NCI-H1694 (cell line): ENCODE measurements around the gene ITPR1.
A peak's percentile ranks its signal among the peaks of the same experiment; 100 is the strongest.

Experiments
- DNase-seq: peaks from one replicate; lab custom pipeline; 2025; lab: John Stamatoyannopoulos, UW

The ITPR1 gene

GRCh38 chr3:4643904-4644547, 150.9 kb downstream of the ITPR1 start:
- no peak for DNase-seq

DNA sequence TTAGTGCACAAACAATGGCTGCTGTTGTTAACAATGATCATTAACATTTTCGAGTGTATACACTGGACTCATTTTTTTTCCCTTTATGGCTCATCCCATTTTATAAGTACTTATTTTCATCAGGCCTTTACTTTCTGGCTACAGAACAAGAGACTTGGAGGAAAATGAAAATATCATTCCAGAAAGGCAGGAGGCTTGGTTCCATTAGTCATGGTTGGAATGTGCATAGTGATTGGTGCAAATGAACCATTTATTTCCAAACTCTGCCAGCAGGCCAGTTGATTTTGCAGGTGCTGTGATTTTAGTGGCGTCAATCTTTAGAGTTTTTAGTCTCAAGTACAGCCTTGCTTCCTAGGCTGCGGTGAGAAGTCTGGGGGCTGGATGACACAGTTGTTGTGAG, 151.8 kb downstream of the ITPR1 start:
- no peak for DNase-seq

DNA sequence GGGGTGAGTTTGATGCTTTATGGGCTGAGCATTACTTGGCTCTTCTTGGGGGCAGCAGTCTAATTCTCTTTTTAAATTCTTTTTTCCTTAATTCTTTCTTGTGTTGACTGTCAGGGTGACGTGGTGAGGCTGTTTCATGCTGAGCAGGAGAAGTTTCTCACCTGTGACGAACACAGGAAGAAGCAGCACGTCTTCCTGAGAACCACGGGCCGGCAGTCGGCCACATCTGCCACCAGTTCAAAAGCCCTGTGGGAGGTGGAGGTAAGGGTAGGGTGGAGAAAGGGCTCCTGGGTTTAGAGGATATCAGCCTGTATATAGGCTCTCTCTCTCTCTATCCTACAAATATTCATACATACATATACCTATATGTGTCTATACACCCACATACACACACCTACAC, 152.3 kb downstream of the ITPR1 start:
- no peak for DNase-seq

GRCh38 chr3:4647411-4647810, 154.3 kb downstream of the ITPR1 start:
- no peak for DNase-seq

DNA sequence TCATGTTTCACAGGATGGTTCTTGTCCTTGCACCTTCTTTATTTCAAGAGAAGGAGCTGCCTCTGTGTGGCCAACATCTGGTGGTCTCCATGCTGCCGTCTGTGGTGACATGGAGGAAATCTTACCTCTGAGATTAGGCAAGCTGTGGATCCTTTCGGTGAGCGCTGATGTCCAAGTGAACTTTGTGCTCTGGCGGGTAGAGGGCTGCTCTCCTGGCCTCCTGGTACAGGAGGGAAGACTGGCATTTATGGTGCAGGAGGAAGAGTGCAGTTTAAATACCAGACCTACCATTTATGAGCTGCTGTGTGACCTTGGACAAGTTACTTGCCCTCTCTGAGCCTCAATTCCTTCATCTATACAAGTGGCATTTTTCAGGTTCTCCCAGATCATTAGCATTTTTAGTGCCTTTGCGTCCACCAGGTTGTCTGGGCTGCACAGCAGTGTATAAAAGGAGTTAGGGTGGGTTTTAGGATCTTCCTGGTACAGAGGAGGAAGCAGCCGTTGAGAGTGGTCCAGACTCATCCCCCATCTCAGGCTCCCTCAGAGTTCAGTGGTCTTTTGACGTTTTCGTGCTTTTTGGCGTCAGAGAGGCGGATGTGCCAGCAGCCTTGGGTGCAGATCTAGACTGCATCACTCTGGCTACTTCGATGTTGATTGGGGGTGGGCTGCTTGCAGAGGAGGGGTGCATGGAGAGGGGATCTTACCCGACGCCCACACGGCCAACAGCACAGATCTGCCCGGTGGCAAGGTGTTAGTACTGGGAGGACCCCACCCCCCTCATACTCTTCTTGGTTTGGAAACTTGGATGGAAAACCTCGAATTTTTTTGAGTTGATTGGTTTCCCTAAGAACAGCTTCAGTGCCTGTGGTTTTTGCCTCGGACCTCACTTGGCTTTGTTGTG, 162.2 kb downstream of the ITPR1 start:
- no peak for DNase-seq

GRCh38 chr3:4656059-4656458, 162.9 kb downstream of the ITPR1 start:
- peak; percentile 10 for DNase-seq

DNA sequence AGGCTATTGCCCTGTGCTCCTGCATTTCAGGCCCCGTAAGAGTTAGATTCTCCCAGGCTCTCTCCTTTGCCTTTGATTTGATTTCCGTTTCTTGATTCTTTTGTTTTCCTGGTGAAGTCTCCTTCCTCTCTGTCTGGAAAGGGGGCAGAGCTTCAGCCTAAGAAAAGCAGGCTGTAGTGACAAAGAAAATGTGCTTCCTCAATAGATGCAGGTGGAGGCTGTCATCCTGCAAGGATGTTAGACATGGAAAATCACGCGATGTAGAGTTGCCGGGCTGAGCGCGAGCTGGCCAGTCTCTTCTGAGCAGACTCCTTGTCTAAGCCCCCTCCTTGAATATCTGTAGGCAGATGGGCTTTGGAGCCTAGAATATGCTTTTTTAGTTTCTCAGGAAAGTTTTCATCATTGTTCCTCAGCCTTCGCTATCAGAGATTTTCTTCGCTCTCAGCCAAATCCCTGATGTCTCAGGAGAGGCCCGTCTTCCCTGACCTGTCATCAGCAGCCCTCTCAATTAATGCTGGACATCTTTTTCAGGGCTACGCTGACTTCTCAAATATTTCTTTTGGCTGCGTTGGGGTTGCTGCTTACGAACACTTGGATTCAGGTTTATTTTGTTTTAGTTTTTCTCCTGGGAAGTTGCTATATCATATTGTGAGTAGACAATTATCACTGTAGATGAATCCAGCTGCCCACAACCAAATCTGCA, 163.6 kb downstream of the ITPR1 start:
- no peak for DNase-seq

- no peak for DNase-seq
Measured at GRCh38 chr3:4660936-4661335, 167.8 kb downstream of the ITPR1 start.

DNA sequence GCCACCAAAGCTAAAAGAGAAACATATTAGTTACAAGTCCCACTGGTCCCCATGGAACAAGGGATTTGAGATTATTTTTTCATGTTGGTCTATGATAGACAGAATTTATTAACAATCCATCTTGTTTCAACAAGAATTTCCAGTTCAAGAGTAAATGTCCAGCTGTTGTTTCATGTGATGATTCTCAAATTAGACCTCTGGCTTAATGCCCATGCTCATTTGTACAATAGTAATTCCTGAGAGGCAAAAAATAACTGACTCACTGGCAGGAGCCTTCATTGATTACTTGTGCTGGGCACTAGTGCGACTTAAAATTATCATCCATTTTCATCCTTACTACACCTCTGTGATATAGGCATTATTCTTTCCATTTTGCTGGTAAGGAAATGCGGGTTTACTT, 171.3 kb downstream of the ITPR1 start:
- DNase-seq, result no peak

GRCh38 chr3:4665197-4665596, 172.0 kb downstream of the ITPR1 start:
- DNase-seq, result no peak

- no peak for DNase-seq
Measured at GRCh38 chr3:4666071-4666470, 172.9 kb downstream of the ITPR1 start.

DNA sequence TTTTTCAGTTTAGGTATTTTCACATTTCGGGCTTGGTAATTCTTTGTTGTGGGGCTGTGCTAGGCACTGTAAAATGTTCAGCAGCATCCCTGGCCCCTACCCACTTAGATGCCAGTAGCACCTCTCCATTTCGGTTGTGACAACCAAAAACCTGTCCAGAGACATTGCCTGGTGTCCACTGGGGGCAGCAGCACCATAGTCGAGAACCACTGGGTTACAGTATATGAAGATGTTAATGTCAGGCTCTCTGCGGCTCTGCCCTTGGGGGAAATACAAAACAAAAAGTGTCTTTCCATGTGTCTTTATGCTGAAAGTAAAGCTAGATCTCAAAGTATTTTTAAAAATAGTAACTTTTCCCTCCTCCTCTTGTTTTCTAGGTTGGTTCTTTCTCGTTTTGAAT, 177.2 kb downstream of the ITPR1 start:
- DNase-seq, result no peak

GRCh38 chr3:4672725-4673275, 179.7 kb downstream of the ITPR1 start:
- no peak for DNase-seq

GRCh38 chr3:4674216-4674615, 181.1 kb downstream of the ITPR1 start:
- no peak for DNase-seq

- no peak for DNase-seq
Measured at GRCh38 chr3:4675704-4676103, 182.6 kb downstream of the ITPR1 start.

- no peak for DNase-seq
Measured at GRCh38 chr3:4678320-4678719, 185.2 kb downstream of the ITPR1 start.

- no peak for DNase-seq
Measured at GRCh38 chr3:4680227-4680691, 187.1 kb downstream of the ITPR1 start.

GRCh38 chr3:4680871-4681300, 187.7 kb downstream of the ITPR1 start:
- DNase-seq, result no peak

DNA sequence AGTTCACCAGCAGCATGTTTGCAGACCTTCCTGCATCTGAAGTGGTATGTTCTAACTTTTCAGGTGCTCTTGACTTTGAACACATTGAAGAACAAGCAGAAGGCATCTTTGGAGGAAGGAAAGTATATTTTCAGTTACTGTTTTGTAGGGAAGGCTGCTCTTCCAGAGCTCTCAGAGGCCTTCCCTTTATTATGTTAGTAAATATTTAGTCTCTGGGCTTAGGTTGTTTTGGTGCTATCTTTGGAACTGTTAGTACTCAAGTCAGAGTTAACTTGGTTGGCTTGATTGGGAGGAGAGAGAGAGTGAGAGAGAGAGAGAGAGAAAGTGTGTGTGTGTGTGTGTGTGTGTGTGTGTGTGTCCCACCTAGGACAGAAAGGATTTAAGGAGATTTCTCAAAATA, 188.2 kb downstream of the ITPR1 start:
- DNase-seq, result no peak

DNA sequence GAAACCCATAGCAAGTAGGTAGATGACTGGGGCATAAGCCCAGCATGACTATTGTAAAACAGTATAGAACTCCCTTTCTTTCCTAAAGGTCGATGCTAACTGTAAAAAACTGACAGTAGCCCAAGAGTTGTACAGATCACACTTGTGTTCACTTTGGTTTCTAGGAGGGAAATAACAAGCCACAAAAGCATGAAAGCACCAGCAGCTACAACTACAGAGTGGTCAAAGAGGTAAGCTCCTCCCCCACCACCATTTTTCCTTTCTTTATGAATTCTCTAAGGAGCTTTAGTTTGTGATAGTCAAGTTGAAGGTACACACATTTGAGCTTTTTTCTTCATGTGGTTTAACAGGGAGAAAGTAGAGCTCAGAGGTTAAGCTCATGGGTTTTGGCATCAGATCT, 191.0 kb downstream of the ITPR1 start:
- DNase-seq, result no peak

DNA sequence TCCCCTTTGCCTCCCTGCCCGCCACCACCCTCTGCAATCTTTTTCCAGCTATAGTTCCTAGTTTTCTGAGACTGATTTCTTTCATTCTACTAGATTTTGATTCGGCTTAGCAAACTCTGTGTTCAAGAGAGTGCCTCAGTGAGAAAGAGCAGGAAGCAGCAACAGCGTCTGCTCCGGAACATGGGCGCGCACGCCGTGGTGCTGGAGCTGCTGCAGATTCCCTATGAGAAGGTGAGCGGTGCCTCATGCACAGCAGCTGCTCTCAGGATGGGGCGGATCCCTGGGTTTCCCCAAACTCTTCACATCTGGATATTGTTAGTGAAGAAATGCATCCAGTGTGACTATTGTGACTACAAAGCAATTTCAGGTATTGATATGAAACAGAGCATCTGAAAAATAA, 191.8 kb downstream of the ITPR1 start:
- no peak for DNase-seq

- DNase-seq, result no peak
Measured at GRCh38 chr3:4685673-4686345, 192.7 kb downstream of the ITPR1 start.
